ENCODE data around the gene NLGN1.

The NLGN1 gene

GRCh38 chr3:174097686-174098085 is 700.1 kb downstream of the NLGN1 start:
- no peak for DNase-seq (ENCODE audit: low read depth)

- DNase-seq (ENCODE audit: low read depth): no peak
Measured at GRCh38 chr3:174098746-174099145, 701.2 kb downstream of the NLGN1 start.

- no peak for DNase-seq (ENCODE audit: low read depth)
Measured at GRCh38 chr3:174099724-174100123, 702.2 kb downstream of the NLGN1 start.

- DNase-seq (ENCODE audit: low read depth): no peak
Measured at GRCh38 chr3:174100744-174101143, 703.2 kb downstream of the NLGN1 start.

- no peak for DNase-seq (ENCODE audit: low read depth)
Measured at GRCh38 chr3:174101244-174101643, 703.7 kb downstream of the NLGN1 start.

GRCh38 chr3:174102274-174102673 is 704.7 kb downstream of the NLGN1 start:
- DNase-seq (ENCODE audit: low read depth): no peak

GRCh38 chr3:174102866-174103265 is 705.3 kb downstream of the NLGN1 start:
- DNase-seq (ENCODE audit: low read depth): no peak

- no peak for DNase-seq (ENCODE audit: low read depth)
Measured at GRCh38 chr3:174110761-174111160, 713.2 kb downstream of the NLGN1 start.

GRCh38 chr3:174111776-174112175 is 714.2 kb downstream of the NLGN1 start:
- no peak for DNase-seq (ENCODE audit: low read depth)

- DNase-seq (ENCODE audit: low read depth): no peak
Measured at GRCh38 chr3:174116421-174116820, 718.9 kb downstream of the NLGN1 start.

GRCh38 chr3:174120997-174121396 is 723.5 kb downstream of the NLGN1 start:
- no peak for DNase-seq (ENCODE audit: low read depth)

- DNase-seq (ENCODE audit: low read depth): no peak
Measured at GRCh38 chr3:174122411-174122810, 724.9 kb downstream of the NLGN1 start.

GRCh38 chr3:174125267-174125824 is 727.8 kb downstream of the NLGN1 start:
- DNase-seq (ENCODE audit: low read depth): no peak

- DNase-seq (ENCODE audit: low read depth): no peak
Measured at GRCh38 chr3:174126990-174127758, 729.6 kb downstream of the NLGN1 start.

GRCh38 chr3:174132006-174132405 is 734.5 kb downstream of the NLGN1 start:
- no peak for DNase-seq (ENCODE audit: low read depth)

GRCh38 chr3:174132421-174133042 is 735.0 kb downstream of the NLGN1 start:
- no peak for DNase-seq (ENCODE audit: low read depth)

- no peak for DNase-seq (ENCODE audit: low read depth)
Measured at GRCh38 chr3:174146008-174146407, 748.5 kb downstream of the NLGN1 start.

- no peak for DNase-seq (ENCODE audit: low read depth)
Measured at GRCh38 chr3:174147798-174148197, 750.3 kb downstream of the NLGN1 start.

GRCh38 chr3:174153871-174154270 is 756.3 kb downstream of the NLGN1 start:
- DNase-seq (ENCODE audit: low read depth): no peak

- DNase-seq (ENCODE audit: low read depth): no peak
Measured at GRCh38 chr3:174156200-174156599, 758.7 kb downstream of the NLGN1 start.

GRCh38 chr3:174158674-174159073 is 761.1 kb downstream of the NLGN1 start:
- no peak for DNase-seq (ENCODE audit: low read depth)

GRCh38 chr3:174159604-174160003 is 762.1 kb downstream of the NLGN1 start:
- DNase-seq (ENCODE audit: low read depth): no peak

- DNase-seq (ENCODE audit: low read depth): no peak
Measured at GRCh38 chr3:174162550-174162949, 765.0 kb downstream of the NLGN1 start.

Data from activated T-helper 1 cell treated with Interleukin-2 at 50 U/mL for 16 hours (primary cell).